ENCODE data around the gene NPFFR2.

DNA sequence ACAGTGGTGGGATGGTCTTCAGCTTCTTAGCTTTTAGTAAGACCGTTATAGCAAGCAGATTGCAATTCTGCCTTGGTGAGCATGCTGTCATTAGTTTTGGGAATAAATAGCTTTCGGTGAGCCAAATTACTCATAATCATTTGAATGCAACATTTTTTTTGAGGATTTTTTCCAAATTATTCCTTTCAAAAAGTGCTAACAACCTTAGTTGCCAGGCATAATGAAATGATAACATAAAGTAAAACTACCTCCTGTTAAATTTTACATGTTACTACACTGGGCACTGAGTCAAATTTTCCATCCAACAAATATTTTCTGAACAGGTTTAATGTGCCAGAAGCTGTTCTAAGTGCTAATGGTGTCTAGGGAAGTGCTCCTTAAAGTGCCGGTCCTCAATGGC lies 15.8 kb upstream of the NPFFR2 start:
- TF ChIP-seq, protein P1, sequence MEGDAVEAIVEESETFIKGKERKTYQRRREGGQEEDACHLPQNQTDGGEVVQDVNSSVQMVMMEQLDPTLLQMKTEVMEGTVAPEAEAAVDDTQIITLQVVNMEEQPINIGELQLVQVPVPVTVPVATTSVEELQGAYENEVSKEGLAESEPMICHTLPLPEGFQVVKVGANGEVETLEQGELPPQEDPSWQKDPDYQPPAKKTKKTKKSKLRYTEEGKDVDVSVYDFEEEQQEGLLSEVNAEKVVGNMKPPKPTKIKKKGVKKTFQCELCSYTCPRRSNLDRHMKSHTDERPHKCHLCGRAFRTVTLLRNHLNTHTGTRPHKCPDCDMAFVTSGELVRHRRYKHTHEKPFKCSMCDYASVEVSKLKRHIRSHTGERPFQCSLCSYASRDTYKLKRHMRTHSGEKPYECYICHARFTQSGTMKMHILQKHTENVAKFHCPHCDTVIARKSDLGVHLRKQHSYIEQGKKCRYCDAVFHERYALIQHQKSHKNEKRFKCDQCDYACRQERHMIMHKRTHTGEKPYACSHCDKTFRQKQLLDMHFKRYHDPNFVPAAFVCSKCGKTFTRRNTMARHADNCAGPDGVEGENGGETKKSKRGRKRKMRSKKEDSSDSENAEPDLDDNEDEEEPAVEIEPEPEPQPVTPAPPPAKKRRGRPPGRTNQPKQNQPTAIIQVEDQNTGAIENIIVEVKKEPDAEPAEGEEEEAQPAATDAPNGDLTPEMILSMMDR (IDR thresholded peaks at IDR 0.05; ENCODE audit: low read length), result no peak
- TF ChIP-seq EZH2 (optimal IDR thresholded peaks at IDR 0.05; ENCODE audit: low read depth, low read length), result no peak

Measured in MM.1S (cell line).